Hematopoietic multipotent progenitor cell treated with erythropoietin and hydrocortisone succinate and interleukin-3 and kit ligand, for 17 days (in vitro differentiated cells): ENCODE results near the gene MAP3K6.
A peak's percentile ranks its signal among the peaks of the same experiment; 100 is the strongest.
"Not testable (repeated sequence)": the region's sequence is repeated elsewhere in the genome, so short reads cannot be mapped to it uniquely, and the experiment has no call there.

ENCODE experiments used
- DNase-seq: peaks from one replicate; pipeline ENCODE4 v3.0.0-alpha.2; 2015; ENCODE audit warnings: low spot score

Gene MAP3K6

DNA sequence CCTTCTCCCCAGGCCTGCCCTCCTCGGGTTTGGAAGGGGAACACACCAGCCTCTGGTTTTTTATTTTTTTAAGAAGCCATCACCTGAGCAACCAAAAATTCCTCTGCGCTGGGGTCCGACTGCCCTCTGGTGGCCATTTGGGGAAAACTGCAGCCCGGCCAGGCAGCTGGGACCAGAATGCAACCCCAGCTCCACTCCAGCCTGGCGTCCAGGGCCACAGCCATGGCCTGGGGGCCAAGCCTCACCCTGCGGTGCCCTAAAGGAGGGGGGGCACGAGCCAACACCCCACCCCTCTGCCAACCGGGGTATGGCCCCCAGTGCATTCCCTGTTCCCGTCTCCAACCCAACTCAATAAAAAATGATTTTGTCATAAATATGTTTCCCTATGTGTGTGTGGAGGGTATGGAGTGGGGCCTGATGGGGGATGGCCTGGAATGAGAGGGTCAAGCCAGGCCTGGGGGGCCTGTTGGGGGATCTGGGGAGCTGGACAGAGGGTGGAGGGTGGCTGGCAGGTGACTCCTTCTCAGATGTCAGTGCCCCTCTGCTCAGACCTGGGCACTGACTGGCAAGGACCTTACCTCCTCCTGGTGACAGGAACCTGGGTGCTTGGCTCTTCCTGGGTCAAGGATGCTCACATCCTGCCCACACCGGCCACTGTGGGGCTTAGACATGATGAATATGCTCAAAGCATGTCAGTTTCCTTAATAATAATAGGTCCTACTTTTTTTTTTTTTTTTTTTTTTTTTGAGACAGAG is 28.9 kb upstream of the MAP3K6 start:
- peak; percentile 78 for DNase-seq

GRCh38 chr1:27394925-27395324 is 28.2 kb upstream of the MAP3K6 start:
- DNase-seq, result no peak

- no peak for DNase-seq
Observed at GRCh38 chr1:27394282-27394658, 27.5 kb upstream of the MAP3K6 start.

GRCh38 chr1:27393641-27394281 is 27.0 kb upstream of the MAP3K6 start:
- DNase-seq, result no peak

DNA sequence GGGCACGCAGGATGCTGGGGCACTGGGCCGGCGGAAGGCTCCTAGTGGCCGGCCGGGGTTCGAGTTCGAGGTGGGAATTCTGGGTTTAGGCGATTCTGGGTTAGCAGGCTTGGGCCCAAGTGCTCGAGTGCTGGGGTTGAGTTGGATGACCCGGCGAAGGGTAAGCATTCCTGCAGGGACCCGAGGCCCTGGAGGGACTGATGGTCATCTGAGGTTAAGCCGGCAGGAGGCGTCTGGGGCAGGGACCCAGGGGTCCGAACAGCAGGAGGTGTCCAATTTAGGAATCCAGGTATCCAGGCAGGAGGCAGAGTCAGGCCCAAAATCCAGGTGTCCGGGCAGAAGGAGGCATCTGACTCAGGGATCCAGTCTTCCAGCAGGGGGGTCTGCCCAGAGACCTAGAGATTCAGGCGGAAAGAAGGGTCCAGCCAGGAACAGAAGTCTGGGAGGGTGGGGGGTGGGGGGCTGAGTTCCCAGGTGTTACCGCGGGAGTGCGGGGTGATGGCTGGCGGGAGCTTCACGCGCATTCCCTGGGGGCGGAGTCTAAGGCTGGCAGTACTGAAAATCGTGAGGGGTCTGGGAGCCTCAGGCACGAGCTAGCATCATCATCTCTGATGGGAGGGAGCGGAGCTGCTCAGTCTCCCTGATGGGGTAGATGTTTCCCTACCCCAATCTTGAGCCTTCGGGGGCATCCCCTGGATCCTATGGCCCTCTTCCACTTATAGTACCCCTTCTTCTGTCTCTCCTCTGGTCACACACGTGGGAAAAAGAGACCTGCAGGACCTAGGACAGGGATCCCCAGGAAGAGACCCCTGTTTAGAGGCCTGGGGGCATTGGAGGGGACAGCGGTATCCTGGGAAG is 26.2 kb upstream of the MAP3K6 start:
- DNase-seq, result peak; percentile 13

GRCh38 chr1:27392096-27392777 is 25.5 kb upstream of the MAP3K6 start, which contains the start of gene GPR3:
GPR3 (plus strand) TSS chr1:27392622; CDS start chr1:27393799, 1,177 bp downstream.
- DNase-seq, result peak; percentile 80

DNA sequence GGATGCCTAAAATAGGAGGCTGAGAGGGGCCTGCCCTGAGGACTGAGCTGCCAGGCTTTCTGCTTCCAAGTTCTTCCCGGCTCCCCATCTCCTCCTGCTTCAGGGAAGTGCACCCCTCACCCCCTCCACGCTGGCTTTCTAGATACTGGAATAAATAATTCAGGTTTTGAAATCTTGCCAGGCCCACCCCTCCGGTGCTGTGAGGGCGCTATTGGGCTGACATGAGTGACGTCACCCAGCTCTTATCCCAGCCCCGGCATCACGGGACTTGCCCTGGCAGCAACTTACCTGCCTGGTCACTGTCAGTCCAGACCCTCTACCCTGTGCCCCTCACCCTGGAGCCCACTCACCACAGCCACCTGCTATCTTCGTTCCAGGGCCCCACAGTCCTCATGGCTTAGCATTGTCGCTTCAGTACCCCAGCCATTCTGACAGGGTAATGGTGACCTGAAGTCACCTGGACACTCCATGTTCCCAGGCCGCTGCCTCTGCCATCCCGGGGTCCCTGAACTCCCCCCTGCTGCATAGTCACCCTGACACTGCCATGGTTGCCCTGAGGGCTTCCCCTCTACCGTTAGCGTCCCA is 24.8 kb upstream of the MAP3K6 start:
- peak; percentile 70 for DNase-seq

DNA sequence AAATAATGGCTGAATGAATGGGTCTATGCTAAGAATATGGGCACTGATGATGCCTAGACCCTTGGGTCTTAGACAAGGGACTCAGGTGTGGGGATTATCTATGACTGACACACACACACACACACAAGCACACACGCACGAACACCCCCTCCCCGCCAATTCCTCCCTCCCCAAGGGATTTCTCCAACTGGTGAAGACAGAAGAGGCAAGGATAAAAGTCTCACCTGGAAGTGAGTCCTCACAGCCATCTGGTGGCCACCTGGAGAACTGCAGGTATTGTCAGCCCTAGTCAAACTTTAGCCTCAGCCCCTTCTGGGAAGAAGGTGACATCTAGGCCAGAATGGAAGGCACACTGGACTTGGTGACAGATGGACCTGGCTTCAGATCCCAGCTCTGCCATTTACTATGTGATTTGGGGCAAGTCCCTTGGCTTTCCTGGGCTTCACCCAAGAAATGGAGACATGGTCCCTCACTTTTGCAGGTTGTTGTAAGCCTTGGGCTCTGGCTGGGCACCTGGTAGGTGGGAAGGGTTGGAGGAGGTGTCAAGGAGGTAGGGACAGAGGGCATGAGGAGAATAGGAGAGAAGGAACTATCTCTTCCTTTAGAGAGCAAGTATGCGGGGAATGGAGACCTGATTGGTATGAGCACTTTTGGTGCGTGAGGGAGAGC is 21.7 kb upstream of the MAP3K6 start:
- peak; percentile 74 for DNase-seq

- DNase-seq, result not testable (repeated sequence)
Observed at GRCh38 chr1:27384797-27385196, 18.0 kb upstream of the MAP3K6 start.

DNA sequence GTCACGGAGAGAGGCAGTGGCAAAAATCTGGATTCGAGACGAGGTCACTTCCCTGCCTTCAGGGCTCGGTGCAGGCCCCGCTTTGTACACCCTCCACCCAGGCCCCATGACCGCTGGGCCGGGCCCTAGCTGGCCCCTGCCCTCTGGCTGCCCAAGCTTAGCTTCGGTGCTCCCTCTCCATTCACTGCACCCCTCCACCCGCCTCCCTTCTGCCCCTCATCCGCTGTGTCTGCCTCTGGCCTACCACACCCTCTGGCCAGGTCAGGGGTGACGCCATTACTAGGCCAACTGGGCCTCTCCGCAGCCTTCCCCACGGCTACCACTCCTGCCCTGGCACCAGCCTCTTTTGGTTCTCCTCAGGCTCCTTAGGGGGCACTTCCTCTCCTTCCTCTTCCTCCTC is 16.9 kb upstream of the MAP3K6 start:
- no peak for DNase-seq

DNA sequence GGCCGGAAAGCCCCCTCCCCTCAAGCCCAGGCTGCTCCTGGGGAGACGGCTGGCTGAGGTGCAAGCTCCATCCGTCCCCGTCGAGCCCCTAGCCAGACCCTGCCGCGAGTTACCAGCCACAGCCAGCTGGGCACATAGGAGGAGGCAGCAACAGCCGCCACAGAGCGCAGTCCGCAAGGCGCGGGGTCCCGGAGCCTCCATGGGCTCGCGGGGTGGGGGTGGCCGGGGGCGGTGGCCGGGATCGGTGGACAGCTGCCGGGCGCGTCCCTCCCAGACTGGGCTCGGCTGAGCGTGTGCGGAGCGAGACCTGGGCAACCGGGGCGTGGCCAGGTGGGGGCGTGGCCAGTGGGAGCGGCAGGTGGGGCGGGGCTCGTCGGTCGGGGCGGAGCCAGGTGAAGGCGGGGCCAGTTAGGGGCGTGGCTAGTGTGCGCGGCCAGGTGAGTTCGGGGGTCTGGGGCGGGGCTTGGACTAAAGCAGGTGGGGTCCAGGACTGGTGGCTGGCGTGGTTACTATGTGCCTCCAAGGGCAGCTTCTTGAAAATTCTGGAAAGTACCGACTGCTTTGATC is 16.4 kb upstream of the MAP3K6 start, which contains the start of gene CD164L2:
Gene CD164L2, minus strand, starts transcription at position 295 of the 567 bp plus-strand sequence. Its CDS starts 94 bp downstream, at position 201.
- peak; percentile 58 for DNase-seq

- DNase-seq, result no peak
Observed at GRCh38 chr1:27381969-27382762, 15.4 kb upstream of the MAP3K6 start.

DNA sequence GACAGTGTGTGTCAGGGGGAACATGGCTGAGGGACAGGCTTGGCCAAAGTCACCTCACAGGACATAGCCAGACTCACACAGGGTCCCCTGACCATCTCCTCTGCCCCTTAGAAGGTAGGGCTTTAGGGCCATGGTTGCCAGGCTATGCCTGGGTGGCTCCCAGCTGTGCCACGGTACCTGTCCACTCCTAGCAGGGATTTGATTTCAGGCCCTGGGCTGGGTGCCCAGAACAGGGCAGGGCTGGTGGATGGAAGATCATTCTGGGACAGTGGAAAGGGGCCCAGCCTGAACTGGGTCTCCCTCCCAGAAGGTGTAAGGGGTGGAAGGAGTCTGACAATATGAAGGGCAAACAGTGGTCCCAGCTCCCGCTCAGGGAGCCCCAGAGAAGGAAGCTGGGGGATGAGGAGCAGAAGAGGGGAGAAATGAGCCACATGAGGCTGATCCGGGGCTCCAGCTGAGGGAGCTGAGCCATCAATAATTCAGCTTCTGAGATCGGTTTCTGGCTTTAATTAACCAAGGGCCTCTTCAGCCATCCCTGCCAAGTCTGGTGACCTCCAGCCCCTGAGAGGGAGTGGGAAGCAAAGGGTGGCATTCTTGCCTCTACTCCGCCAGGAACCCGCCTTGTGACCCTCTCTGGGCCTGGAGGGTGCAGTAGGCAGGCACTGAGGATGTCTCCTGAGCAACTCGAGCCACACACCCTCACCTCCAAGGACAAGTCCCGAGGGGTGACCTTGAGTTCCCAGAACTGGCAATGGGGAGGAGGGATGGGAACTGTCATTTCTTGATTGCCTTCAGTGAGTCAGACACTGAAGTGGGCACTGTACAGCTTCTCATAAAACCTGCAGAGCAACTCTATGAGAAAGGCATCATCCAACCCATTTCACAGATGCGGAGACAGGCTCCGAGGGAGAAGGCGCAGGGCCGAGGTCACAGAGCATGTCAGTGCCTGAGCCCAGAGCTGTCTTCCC is 14.3 kb upstream of the MAP3K6 start:
- no peak for DNase-seq

DNA sequence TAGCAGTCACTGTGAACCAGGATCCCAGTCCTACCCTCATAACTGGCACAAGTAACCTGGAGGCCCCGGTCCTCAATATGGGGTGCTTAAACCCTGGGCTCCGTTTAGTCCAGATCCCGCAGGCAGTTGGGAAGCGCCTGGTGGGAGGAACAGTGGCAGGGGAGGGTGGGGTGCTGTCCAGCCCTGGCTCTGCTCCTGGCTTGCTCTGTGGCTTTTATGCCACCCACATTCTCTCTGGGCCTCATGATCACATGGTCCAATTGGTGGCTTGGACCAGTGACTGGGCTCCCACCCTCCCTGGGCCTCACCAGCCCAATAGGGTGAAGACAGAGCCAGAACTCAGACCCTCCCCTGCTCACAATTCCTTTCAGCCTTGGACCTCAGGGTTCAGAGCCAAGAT is 13.5 kb upstream of the MAP3K6 start:
- no peak for DNase-seq

DNA sequence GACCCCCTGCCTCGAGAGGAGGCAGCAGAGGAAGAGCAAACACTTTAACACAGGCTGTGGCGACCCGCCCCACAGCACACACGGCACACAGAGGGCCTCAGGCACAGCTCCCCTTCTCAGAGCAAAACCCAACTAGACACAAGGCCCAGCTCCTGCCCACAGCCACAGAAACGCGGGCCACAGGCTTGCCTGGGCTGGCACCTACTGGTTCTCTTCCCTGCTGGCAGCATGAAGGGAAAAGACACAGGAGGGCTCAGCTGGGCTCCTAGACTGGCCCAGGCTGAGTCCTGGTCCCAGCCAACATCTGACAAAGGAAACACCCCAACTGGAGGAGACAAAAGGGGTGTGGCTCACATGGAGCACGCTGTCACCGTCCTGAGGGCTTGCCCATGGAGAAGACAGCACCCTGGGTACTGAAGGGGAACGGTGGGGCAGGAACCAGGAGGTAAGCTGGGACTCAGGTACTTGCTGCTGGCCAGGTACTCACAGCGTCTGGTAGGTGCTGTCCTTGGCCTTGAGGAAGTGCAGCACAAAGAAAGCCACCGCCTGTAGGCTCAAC is 12.9 kb upstream of the MAP3K6 start:
- no peak for DNase-seq

GRCh38 chr1:27377760-27378495 is 11.2 kb upstream of the MAP3K6 start:
- DNase-seq, result no peak

DNA sequence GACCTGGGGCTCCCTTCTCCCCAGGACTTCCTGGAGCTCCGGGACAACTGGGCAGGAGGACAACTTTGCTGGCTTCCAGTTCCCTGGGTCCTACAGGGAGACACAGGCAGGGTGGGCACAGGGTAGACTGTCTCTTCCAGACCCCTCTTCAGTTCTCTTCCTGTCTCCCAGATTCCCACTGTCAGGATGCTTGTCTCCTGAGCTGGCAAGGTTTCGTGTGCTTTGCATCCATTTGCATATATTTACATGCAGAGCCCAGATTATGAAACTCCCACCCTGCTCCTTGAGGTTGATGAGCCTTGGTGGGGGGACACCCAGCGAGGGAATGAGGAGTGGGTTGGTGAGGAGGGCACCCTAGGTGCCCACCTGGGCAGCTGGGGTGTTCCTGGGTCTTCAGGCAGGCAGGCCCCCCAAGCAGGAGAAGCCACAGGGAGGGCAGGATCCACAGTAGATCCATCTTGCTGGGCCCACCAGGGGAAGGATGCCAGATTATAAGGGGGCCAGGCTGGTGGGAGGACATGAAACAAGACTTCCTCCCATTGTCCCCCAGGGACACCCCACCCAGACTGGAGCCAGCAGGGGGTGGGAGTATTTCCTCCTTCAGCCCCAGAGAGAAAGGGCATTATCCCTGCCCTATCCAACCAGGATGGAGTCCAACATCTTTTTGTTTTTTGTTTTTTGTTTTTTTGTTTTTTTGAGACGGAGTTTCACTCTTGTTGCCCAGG is 7.8 kb upstream of the MAP3K6 start, which contains the start of gene FCN3:
Gene FCN3, minus strand, starts transcription at position 463 of the 725 bp plus-strand sequence. Its CDS starts 6 bp downstream, at position 457.
- DNase-seq, result no peak
